ENCODE data around the gene PSMG4.
A peak's percentile ranks its signal among the peaks of the same experiment; 100 is the strongest.

Gene PSMG4

DNA sequence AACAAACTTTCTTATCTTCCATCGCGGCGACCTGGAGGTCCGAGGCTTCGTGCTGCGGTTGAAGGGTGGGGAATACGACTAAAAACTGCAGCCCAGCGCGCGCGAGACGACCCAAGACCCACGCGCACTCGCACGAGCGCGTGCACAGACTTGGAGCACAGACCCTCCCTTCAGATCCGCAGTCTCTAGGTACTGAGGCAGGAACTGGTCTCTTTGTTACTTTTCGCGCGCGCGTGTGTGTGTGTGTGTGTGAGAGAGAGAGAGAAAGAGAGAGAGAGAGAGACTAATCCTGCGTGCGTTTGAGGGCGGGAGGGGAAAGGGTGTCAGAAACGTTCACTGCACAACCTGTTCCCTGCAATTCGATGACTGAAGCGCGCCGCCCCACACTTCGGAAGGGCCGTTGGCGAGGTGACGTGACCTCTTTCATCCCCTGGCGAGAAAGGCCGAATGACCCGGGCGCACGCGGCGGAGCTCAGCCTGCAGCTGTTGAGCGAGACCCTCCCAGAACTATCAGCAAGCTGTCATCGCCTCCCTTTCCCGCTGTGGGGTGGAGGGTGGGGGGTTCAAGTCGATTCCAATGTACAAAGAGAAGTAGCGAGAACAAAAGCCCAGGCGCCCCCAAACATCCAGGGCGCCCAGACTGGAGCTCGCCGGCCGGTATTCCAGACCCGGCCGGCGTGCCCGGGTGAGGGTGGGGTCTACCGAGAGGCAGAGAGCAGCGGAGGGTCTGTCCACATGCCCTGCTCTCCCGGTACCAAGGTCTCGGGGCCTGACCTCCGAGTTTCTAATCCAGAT, 29.8 kb upstream of the PSMG4 start:
- no peaks in the 10 kb centered on the region for H3K36me3 ChIP-seq (ENCODE audit: insufficient read depth)
- no peaks in the 10 kb centered on the region for H3K79me2 ChIP-seq (ENCODE audit: insufficient read depth, low read depth)
- H4K20me1 ChIP-seq (ENCODE audit: insufficient read depth): no peaks in the 10 kb centered on the region
- H3K9ac ChIP-seq: no peak overlapping the region
- TF ChIP-seq, protein P1, sequence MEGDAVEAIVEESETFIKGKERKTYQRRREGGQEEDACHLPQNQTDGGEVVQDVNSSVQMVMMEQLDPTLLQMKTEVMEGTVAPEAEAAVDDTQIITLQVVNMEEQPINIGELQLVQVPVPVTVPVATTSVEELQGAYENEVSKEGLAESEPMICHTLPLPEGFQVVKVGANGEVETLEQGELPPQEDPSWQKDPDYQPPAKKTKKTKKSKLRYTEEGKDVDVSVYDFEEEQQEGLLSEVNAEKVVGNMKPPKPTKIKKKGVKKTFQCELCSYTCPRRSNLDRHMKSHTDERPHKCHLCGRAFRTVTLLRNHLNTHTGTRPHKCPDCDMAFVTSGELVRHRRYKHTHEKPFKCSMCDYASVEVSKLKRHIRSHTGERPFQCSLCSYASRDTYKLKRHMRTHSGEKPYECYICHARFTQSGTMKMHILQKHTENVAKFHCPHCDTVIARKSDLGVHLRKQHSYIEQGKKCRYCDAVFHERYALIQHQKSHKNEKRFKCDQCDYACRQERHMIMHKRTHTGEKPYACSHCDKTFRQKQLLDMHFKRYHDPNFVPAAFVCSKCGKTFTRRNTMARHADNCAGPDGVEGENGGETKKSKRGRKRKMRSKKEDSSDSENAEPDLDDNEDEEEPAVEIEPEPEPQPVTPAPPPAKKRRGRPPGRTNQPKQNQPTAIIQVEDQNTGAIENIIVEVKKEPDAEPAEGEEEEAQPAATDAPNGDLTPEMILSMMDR (conservative IDR thresholded peaks at IDR 0.05; ENCODE audit: low read depth, low read length): no peak
- peaks cover 17% of the 10 kb centered on the region; the same call in 1 of the 2 replicates for H3K27me3 ChIP-seq (ENCODE audit: insufficient read depth, low read depth)
- no peak overlapping the region for H3K27ac ChIP-seq
- H2AFZ ChIP-seq (ENCODE audit: low read depth): peak overlapping the region; percentile 50; the same call in 1 of the 2 replicates
- H3K4me1 ChIP-seq (ENCODE audit: low read depth, poor library complexity, severe bottlenecking): peaks cover 19% of the 10 kb centered on the region
- no peak overlapping the region for H3K4me3 ChIP-seq (IDR thresholded peaks at IDR 0.05; ENCODE audit: insufficient read depth, low read depth, low read length)
- peak overlapping the region; percentile 37 for H3K4me2 ChIP-seq

DNA sequence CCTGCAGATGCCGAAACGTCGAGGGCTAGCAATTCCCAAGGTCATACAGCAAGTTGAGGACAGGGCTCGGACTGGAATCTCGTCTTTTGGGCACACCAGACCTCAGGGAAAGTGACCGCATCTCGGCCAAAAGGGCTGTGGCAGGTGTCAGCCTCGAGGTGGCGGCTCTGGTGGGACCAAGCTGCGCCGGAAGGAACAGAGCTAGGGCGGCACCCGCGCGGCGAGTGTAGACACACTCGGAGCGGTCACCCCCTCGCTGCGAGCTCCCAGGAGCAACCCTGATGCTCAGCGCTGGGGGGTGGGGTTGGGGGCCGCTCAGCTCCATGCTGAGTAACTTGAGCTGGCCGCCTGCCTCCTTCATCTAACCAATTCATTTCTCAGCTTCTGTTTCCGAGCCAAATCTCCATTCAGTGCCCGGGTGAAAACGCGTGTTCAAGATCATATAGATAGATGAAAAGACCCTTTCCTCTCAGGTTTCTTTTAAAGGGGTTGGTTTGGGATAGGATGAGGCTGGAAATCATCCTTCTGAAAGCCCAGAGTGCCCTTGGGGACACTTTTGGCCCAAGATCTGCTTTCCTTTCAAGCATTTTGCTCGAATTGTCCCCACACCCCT, 29.1 kb upstream of the PSMG4 start:
- H4K20me1 ChIP-seq (ENCODE audit: insufficient read depth): no peaks in the 10 kb centered on the region
- H3K4me1 ChIP-seq (ENCODE audit: low read depth, poor library complexity, severe bottlenecking): peaks cover 16% of the 10 kb centered on the region
- H3K36me3 ChIP-seq (ENCODE audit: insufficient read depth): no peaks in the 10 kb centered on the region
- H3K4me2 ChIP-seq: peak overlapping the region; percentile 37; the same call in 1 of the 2 replicates
- H3K9ac ChIP-seq: no peak overlapping the region
- H2AFZ ChIP-seq (ENCODE audit: low read depth): peak overlapping the region; percentile 50; the same call in 1 of the 2 replicates
- no peak overlapping the region for H3K27ac ChIP-seq
- TF ChIP-seq, protein P1 (conservative IDR thresholded peaks at IDR 0.05; ENCODE audit: low read depth, low read length): no peak
- H3K4me3 ChIP-seq (IDR thresholded peaks at IDR 0.05; ENCODE audit: insufficient read depth, low read depth, low read length): no peak overlapping the region
- peaks cover 17% of the 10 kb centered on the region; the same call in 1 of the 2 replicates for H3K27me3 ChIP-seq (ENCODE audit: insufficient read depth, low read depth)
- H3K79me2 ChIP-seq (ENCODE audit: insufficient read depth, low read depth): no peaks in the 10 kb centered on the region

DNA sequence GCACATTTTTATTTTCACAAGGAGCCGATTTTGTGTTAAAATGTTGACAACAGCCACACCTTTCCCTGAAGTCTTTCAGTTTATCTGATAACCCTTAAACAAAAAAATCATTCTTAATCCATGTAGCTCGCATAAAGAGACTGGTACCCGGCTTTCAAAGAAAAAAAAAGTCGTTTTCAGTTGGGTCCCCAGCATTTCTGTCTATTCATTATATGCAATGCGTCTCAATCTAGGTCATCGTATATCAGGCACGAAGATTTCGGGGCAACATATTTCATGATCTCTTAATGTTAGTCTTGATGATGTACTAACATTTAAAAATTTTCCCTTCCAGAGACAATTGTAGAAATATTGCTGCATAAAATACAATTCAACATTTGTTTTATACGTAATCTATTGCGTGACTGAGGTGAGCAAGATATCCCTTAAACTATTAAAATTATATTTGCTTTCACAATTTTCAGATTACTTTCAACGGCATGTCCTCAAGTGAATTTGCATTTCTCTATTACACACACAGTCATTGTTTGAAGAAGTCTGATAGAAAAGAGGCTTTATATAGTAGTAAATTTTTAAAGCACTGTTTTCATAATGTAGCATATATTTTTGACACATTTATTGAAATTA, 28.4 kb upstream of the PSMG4 start:
- Histone ChIP-seq H3K79me2 (ENCODE audit: insufficient read depth, low read depth) (no peaks in the 10 kb centered on the region), H3K4me3 (IDR thresholded peaks at IDR 0.05; ENCODE audit: insufficient read depth, low read depth, low read length) (no peak overlapping the region), H3K27me3 (ENCODE audit: insufficient read depth, low read depth) (peaks cover 17% of the 10 kb centered on the region; the same call in 1 of the 2 replicates), H3K27ac (no peak overlapping the region), H3K36me3 (ENCODE audit: insufficient read depth) (no peaks in the 10 kb centered on the region), H3K4me2 (no peak overlapping the region), H3K4me1 (ENCODE audit: low read depth, poor library complexity, severe bottlenecking) (peaks cover 16% of the 10 kb centered on the region), H4K20me1 (ENCODE audit: insufficient read depth) (no peaks in the 10 kb centered on the region), H3K9ac (no peak overlapping the region), H2AFZ (ENCODE audit: low read depth) (no peak overlapping the region)
- TF ChIP-seq, protein P1 (conservative IDR thresholded peaks at IDR 0.05; ENCODE audit: low read depth, low read length): no peak

DNA sequence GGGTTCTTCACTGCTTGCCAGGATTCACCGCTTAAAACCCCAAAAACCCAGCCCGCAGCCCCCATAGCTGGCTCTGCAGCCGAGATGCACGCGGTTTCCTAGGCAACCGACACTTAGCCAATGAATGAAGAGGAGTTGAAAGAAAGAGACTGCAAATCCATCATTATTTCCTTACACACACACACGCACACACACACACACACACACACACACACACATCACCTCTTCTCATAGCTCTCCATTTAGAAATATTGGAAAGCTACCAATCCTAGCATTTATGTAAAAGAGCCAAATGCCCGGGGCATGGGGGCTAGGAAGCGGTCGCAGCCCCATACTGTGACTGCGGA, 27.9 kb upstream of the PSMG4 start:
- Histone ChIP-seq H2AFZ (ENCODE audit: low read depth) (no peak overlapping the region), H3K36me3 (ENCODE audit: insufficient read depth) (no peaks in the 10 kb centered on the region), H3K27me3 (ENCODE audit: insufficient read depth, low read depth) (peaks cover 17% of the 10 kb centered on the region; the same call in 1 of the 2 replicates), H3K4me3 (IDR thresholded peaks at IDR 0.05; ENCODE audit: insufficient read depth, low read depth, low read length) (no peak overlapping the region), H3K4me2 (no peak overlapping the region), H3K79me2 (ENCODE audit: insufficient read depth, low read depth) (no peaks in the 10 kb centered on the region), H3K4me1 (ENCODE audit: low read depth, poor library complexity, severe bottlenecking) (peaks cover 13% of the 10 kb centered on the region), H4K20me1 (ENCODE audit: insufficient read depth) (no peaks in the 10 kb centered on the region), H3K27ac (no peak overlapping the region), H3K9ac (no peak overlapping the region)
- TF ChIP-seq, protein P1 (conservative IDR thresholded peaks at IDR 0.05; ENCODE audit: low read depth, low read length): no peak
